C4-2B (cell line): ENCODE measurements around the gene BLTP1.

ENCODE experiments used
- H3K27ac ChIP-seq: fragments of 450-650 bp; 2 replicates; pipeline ENCODE4 v1.5.1; 2017
- CTCF ChIP-seq: fragments of 450-650 bp; conservative IDR thresholded peaks from 2 replicates; pipeline ENCODE4 v1.5.1; 2017; ENCODE audit warnings: mild to moderate bottlenecking
- ZFX ChIP-seq: fragments of 450-650 bp; IDR thresholded peaks from 2 replicates; pipeline ENCODE4 v1.6.1; 2017

BLTP1 gene

GRCh38 chr4:122146652-122147051, 5.5 kb upstream of the BLTP1 start:
- TF ChIP-seq ZFX: no peak
- TF ChIP-seq CTCF: no peak
- H3K27ac ChIP-seq: no peak overlapping the region

DNA sequence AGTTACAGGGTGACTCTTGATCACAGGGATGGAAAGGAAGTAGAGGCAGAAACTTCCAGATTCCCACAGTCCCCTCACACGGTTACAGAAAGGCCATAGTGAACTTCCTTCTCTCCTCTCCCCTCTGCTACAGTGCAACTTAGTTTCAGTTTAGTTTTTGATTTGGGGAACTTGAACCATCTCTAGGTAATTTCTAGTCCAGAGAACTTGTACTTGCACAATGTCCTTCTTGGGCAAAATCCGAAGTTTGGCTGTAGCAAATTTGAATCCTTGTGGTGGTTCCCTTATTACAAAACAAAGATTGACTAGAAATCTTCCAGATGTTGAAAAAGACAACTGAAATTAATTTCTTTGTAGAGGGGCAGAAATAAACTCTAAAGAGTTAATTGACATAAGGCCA, 1.2 kb upstream of the BLTP1 start:
- H3K27ac ChIP-seq: no peak overlapping the region
- TF ChIP-seq ZFX (no peak), CTCF (no peak)

GRCh38 chr4:122152711-122153226, 638 bp downstream of the BLTP1 start:
- TF ChIP-seq ZFX: no peak
- no peak for TF ChIP-seq CTCF
- H3K27ac ChIP-seq: peak overlapping the region; percentile 88

DNA sequence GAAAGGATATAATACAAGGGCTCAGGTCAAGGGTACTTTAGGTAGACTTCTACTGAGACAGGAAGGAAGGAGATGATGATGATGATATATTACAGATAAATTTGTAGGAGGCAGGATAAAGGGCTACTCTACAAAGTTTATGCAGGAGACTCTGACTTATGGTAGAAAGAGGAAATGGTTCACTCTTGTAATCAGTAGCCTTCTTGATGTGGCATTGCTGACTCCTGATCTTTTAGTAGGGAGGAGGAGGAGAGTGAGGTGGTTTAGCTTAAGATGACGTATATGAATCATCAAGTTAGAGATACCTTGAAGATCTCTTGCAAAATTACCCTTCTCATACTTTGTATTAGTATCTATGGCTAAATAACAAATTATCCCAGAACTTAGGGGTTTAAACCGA, 4.7 kb downstream of the BLTP1 start:
- TF ChIP-seq ZFX (no peak), CTCF (no peak)
- H3K27ac ChIP-seq: no peak overlapping the region

GRCh38 chr4:122163301-122163700, 11.2 kb downstream of the BLTP1 start:
- H3K27ac ChIP-seq: no peak overlapping the region
- TF ChIP-seq ZFX (no peak), CTCF (no peak)

GRCh38 chr4:122163767-122164166, 11.6 kb downstream of the BLTP1 start:
- H3K27ac ChIP-seq: no peak overlapping the region
- TF ChIP-seq CTCF (no peak), ZFX (no peak)

GRCh38 chr4:122167369-122167768, 15.2 kb downstream of the BLTP1 start:
- TF ChIP-seq CTCF (no peak), ZFX (no peak)
- H3K27ac ChIP-seq: no peak overlapping the region
